Thyroid gland (tissue), 4 donors: ENCODE results near the gene C4B. TPM values are rescaled to one million over a fixed set of nuclear protein-coding genes. Genes with fewer than 3 reads are reported as not detected.

ENCODE experiments used
- DNase-seq, 2 donors: peaks; one replicate each; pipeline ENCODE4 v3.0.0-alpha.2; 2019
- H3K27ac ChIP-seq, 3 donors: fragments of 200-600 bp; sonication (generic); 1 replicate in 2 of 3; 2 replicates in 1 of 3; pipeline ENCODE4 v1.5.1; 2016 to 2019; ENCODE audit warnings: mild to moderate bottlenecking in 1 of 3, moderate library complexity in 1 of 3
- H3K27me3 ChIP-seq: fragments of 200-600 bp; sonication (generic); one replicate; pipeline ENCODE4 v1.5.1; 2019
- H3K36me3 ChIP-seq, 2 donors: fragments of 200-600 bp; sonication (generic); one replicate each; pipeline ENCODE4 v1.5.1; 2016 to 2019
- H3K4me1 ChIP-seq, 2 donors: fragments of 200-600 bp; sonication (generic); one replicate each; pipeline ENCODE4 v1.5.1; 2017 to 2019
- H3K4me3 ChIP-seq, 3 donors: fragments of 200-600 bp; sonication (generic); replicated peaks in 1 of 3; 1 replicate in 2 of 3; 2 replicates in 1 of 3; pipeline ENCODE4 v1.5.1; 2016; ENCODE audit warnings: mild to moderate bottlenecking in 1 of 3
- H3K9me3 ChIP-seq: fragments of 200-600 bp; sonication (generic); one replicate; pipeline ENCODE4 v1.5.1; 2017
- CTCF ChIP-seq, 6 experiments: fragments of 200-600 bp in 3 of 6; fragments of 450-650 bp in 3 of 6; sonication (generic) in 3 of 6; IDR thresholded peaks; one replicate each; pipeline ENCODE4 v1.5.1; 2016 to 2019; ENCODE audit warnings: antibody characterized with exemption in 6 of 6, mild to moderate bottlenecking in 2 of 6, inconsistent platforms in 1 of 6, moderate library complexity in 1 of 6
- POLR2A ChIP-seq, 2 donors: fragments of 450-650 bp; IDR thresholded peaks; one replicate each; pipeline ENCODE4 v1.6.1; 2017; ENCODE audit warnings: antibody characterized with exemption in 2 of 2, mild to moderate bottlenecking in 2 of 2, moderate library complexity in 1 of 2
- WGBS, 2 donors: methylation state at CpG; one replicate each; pipeline ENCODE4 v1.1.5; 2017; 5-methylcytosine and 5-hydroxymethylcytosine counted together
- intact Hi-C: fragments of 100-400 bp; cut with DNase I; formaldehyde crosslinking; loops from one replicate; pipeline ENCODE4 v1.15.1; 2023
- small RNA-seq: library from RNA; depleted of rRNA; stranded (forward); fragments of <200 nt; gene quantifications from one replicate; pipeline ENCODE3, GENCODE V24; 2016
- total RNA-seq, 4 donors: library from RNA; depleted of rRNA; stranded (reverse); fragments of >200 nt; gene quantifications; one replicate each; pipeline ENCODE4 v1.2.3, GENCODE V29; 2016

The C4B gene
- total RNA-seq, 4 donors from 2014 or later, result 233 to 370 (median 285) TPM

- 90 to 100% methylated on average over 2 of the region's 2 CpGs for WGBS, 2 donors
- Histone ChIP-seq H3K9me3 (no peaks in the 10 kb centered on the region), H3K4me3 (no peak overlapping the region), H3K27ac (no peak overlapping the region), H3K27me3 (no peaks in the 10 kb centered on the region), H3K36me3 (no peaks in the 10 kb centered on the region), H3K4me1 (peaks cover 9 to 36% of the 10 kb centered on the region in 2 donors)
- TF ChIP-seq CTCF (IDR thresholded peaks at IDR 0.05), result no peak
- no peak for TF ChIP-seq POLR2A (IDR thresholded peaks at IDR 0.05)
- intact Hi-C loops, result no loop called here
- no peak for DNase-seq
These were observed 70.2 kb downstream of the C4B start for GRCh38 chr6:32084780-32085179.

Small RNAs within 50 kb of the gene (small RNA-seq; reads per million reads assigned to genes)
- gene RNA5SP206, result 0.28 reads per million

Other genes starting within 250 kb of the C4B start
- gene VWA7, start 237.5 kb upstream of the C4B start, total RNA-seq, result 1 to 10 TPM; 1.2 to 8.9 (median 5.4) TPM
- gene VARS1, start 219.0 kb upstream of the C4B start, total RNA-seq, result 100 to 1,000 TPM in 1 of 4 donors, 10 to 100 TPM in 3; 33.8 to 120 (median 39.9) TPM
- gene LSM2, start 207.8 kb upstream of the C4B start, total RNA-seq, result 10 to 100 TPM; 29.2 to 48.4 (median 36.5) TPM
- 1 to 10 TPM; 3.5 to 4.1 (median 3.9) TPM for gene HSPA1L, start 199.5 kb upstream of the C4B start, total RNA-seq
- gene HSPA1A, start 199.3 kb upstream of the C4B start, total RNA-seq, result 100 to 1,000 TPM; 148 to 320 (median 190) TPM
- 100 to 1,000 TPM; 194 to 330 (median 256) TPM for gene HSPA1B, start 187.1 kb upstream of the C4B start, total RNA-seq
- gene NEU1, start 152.0 kb upstream of the C4B start, total RNA-seq, result 10 to 100 TPM; 54.4 to 98.1 (median 65.9) TPM
- 10 to 100 TPM in 2 of 4 donors, 1 to 10 TPM in 2; 1.6 to 16.2 (median 7.7) TPM for gene SLC44A4, start 135.8 kb upstream of the C4B start, total RNA-seq
- gene EHMT2, start 117.1 kb upstream of the C4B start, total RNA-seq, result 10 to 100 TPM; 26.9 to 47.7 (median 38.7) TPM
- 1 to 10 TPM in 3 of 4 donors, under 1 TPM in 1; 0.94 to 2.9 (median 1.5) TPM for gene ZBTB12, start 112.7 kb upstream of the C4B start, total RNA-seq
- gene C2, start 87.1 kb upstream of the C4B start, total RNA-seq, result 1 to 10 TPM; 2.5 to 6.2 (median 4.4) TPM
- gene CFB, start 68.7 kb upstream of the C4B start, total RNA-seq, result 10 to 100 TPM; 10.5 to 36.7 (median 16.4) TPM
- 100 to 1,000 TPM in 3 of 4 donors, 10 to 100 TPM in 1; 83.2 to 114 (median 106) TPM for gene NELFE, start 55.8 kb upstream of the C4B start, total RNA-seq
- 10 to 100 TPM; 35.1 to 47.1 (median 39.4) TPM for gene SKIC2, start 55.6 kb upstream of the C4B start, total RNA-seq
- 10 to 100 TPM; 21.3 to 36.4 (median 33.9) TPM for gene DXO, start 42.7 kb upstream of the C4B start, total RNA-seq
- 100 to 1,000 TPM; 181 to 401 (median 227) TPM for gene C4A, start 32.7 kb upstream of the C4B start, total RNA-seq
- gene CYP21A2, start 23.6 kb downstream of the C4B start, total RNA-seq, result 1 to 10 TPM in 1 of 4 donors, under 1 TPM in 2, not detected in 1; 0.24 to 1.7 (median 0.33) TPM
- 100 to 1,000 TPM in 2 of 4 donors, 10 to 100 TPM in 2; 42.2 to 112 (median 80.9) TPM for gene TNXB, start 94.5 kb downstream of the C4B start, total RNA-seq
- gene ATF6B, start 113.5 kb downstream of the C4B start, total RNA-seq, result 10 to 100 TPM; 41.5 to 63.5 (median 57.3) TPM
- gene FKBPL, start 115.5 kb downstream of the C4B start, total RNA-seq, result 10 to 100 TPM in 1 of 4 donors, 1 to 10 TPM in 3; 3.6 to 11.8 (median 6.8) TPM
- gene PRRT1, start 137.1 kb downstream of the C4B start, total RNA-seq, result under 1 TPM in 3 of 4 donors, not detected in 1; 0.49 to 0.81 (median 0.67) TPM
- gene PPT2, start 139.3 kb downstream of the C4B start, total RNA-seq, result 10 to 100 TPM; 13.0 to 26.1 (median 24.1) TPM
- 1 to 10 TPM; 2.3 to 9.8 (median 6.5) TPM for gene EGFL8, start 149.8 kb downstream of the C4B start, total RNA-seq
- 10 to 100 TPM; 48.6 to 69.2 (median 54.8) TPM for gene AGPAT1, start 161.3 kb downstream of the C4B start, total RNA-seq
- 100 to 1,000 TPM in 3 of 4 donors, 10 to 100 TPM in 1; 64.0 to 114 (median 107) TPM for gene RNF5, start 163.6 kb downstream of the C4B start, total RNA-seq
- 10 to 100 TPM; 10.3 to 70.6 (median 36.8) TPM for gene AGER, start 169.5 kb downstream of the C4B start, total RNA-seq
- 10 to 100 TPM; 66.0 to 93.4 (median 74.2) TPM for gene PBX2, start 175.4 kb downstream of the C4B start, total RNA-seq
- gene GPSM3, start 177.8 kb downstream of the C4B start, total RNA-seq, result 1 to 10 TPM; 4.2 to 6.5 (median 5.5) TPM
- gene NOTCH4, start 209.3 kb downstream of the C4B start, total RNA-seq, result 10 to 100 TPM; 11.0 to 37.9 (median 17.5) TPM